K562 (cell line): ENCODE data around the gene SLFNL1. TPM values are rescaled to one million over a fixed set of nuclear protein-coding genes. Genes with fewer than 3 reads are reported as not detected.

Experiments used
- ATF1 ChIP-seq, 2 experiments: fragments of 450-650 bp in 1 of 2; IDR thresholded peaks; 2 replicates each; pipeline ENCODE4 v1.6.1; 2016; ENCODE audit warnings: missing compliant biosample characterization in 1 of 2, missing genetic modification characterization in 1 of 2
- CXXC5 ChIP-seq: fragments of 250-450 bp; sonication (Bioruptor Pico); IDR thresholded peaks from 2 replicates; pipeline ENCODE4 v1.8.0; 2022; ENCODE audit warnings: inconsistent platforms, mild to moderate bottlenecking, moderate library complexity
- DEAF1 ChIP-seq: fragments of 450-650 bp; formaldehyde crosslinking; IDR thresholded peaks from 2 replicates; pipeline ENCODE4 v1.4.0; 2020; ENCODE audit warnings: mild to moderate bottlenecking, moderate library complexity
- E2F3 ChIP-seq: fragments of 250-450 bp; sonication (Bioruptor Pico); IDR thresholded peaks from 2 replicates; pipeline ENCODE4 v1.4.0; 2020; ENCODE audit warnings: mild to moderate bottlenecking
- EP400 ChIP-seq: fragments of 450-650 bp; IDR thresholded peaks from 2 replicates; pipeline ENCODE4 v1.6.1; 2017; ENCODE audit warnings: antibody characterized with exemption, mild to moderate bottlenecking, moderate library complexity
- LEF1 ChIP-seq: fragments of 450-650 bp; IDR thresholded peaks from 2 replicates; pipeline ENCODE4 v1.6.1; 2016; ENCODE audit warnings: mild to moderate bottlenecking
- NFATC3 ChIP-seq: fragments of 450-650 bp; IDR thresholded peaks from 2 replicates; pipeline ENCODE4 v1.6.1; 2017; ENCODE audit warnings: mild to moderate bottlenecking
- RERE ChIP-seq: sonication (generic); formaldehyde crosslinking; IDR thresholded peaks from 2 replicates; pipeline ENCODE4 v1.8.0; 2023; ENCODE audit warnings: missing genetic modification reagents, mild to moderate bottlenecking, borderline replicate concordance
- RUNX1 ChIP-seq: sonication (generic); IDR thresholded peaks from 2 replicates; pipeline ENCODE4 v1.6.1; 2016; ENCODE audit warnings: antibody characterized with exemption, low read depth
- SIX5 ChIP-seq, 2 experiments: IDR thresholded peaks; 2 replicates each; pipeline ENCODE4 v1.6.1; 2011; ENCODE audit warnings: low read length in 2 of 2, borderline replicate concordance in 1 of 2, low read depth in 1 of 2, mild to moderate bottlenecking in 1 of 2, moderate library complexity in 1 of 2; ENCODE audit not compliant: insufficient read depth in 1 of 2
- SLC30A9 ChIP-seq: fragments of 250-450 bp; sonication (Bioruptor Pico); IDR thresholded peaks from 2 replicates; pipeline ENCODE4 v1.8.0; 2022; ENCODE audit warnings: mild to moderate bottlenecking, moderate library complexity
- SRSF9 ChIP-seq: fragments of 200-400 bp; formaldehyde crosslinking; IDR thresholded peaks from 2 replicates; pipeline ENCODE4 v1.6.1; 2017; ENCODE audit warnings: low read depth, low read length, borderline replicate concordance
- TCF7 ChIP-seq: sonication (generic); IDR thresholded peaks from 2 replicates; pipeline ENCODE4 v1.6.1; 2016; ENCODE audit warnings: antibody characterized with exemption, borderline replicate concordance
- TFAP4 ChIP-seq: sonication (generic); formaldehyde crosslinking; IDR thresholded peaks from 2 replicates; pipeline ENCODE4 v1.8.0; 2022; ENCODE audit warnings: missing genetic modification reagents, mild to moderate bottlenecking, moderate library complexity, borderline replicate concordance
- ZNF584 ChIP-seq: fragments of 200-800 bp; sonication (Bioruptor generic); IDR thresholded peaks from 2 replicates; pipeline ENCODE4 v1.6.1; 2016; ENCODE audit warnings: low read depth, mild to moderate bottlenecking, missing genetic modification characterization, missing compliant biosample characterization
- ZZZ3 ChIP-seq: fragments of 450-650 bp; IDR thresholded peaks from 2 replicates; pipeline ENCODE4 v1.6.1; 2016; ENCODE audit warnings: antibody characterized with exemption, mild to moderate bottlenecking, moderate library complexity
- polyA plus RNA-seq, 8 experiments: library from polyadenylated mRNA; depleted of rRNA in 4 of 8; stranded (reverse) in 5 of 8; unstranded in 3 of 8; fragments of >200 nt; fragmentation: Nextera tagmentation in 2 of 8; fragmentation: Illumina TruSeq in 1 of 8; extraction: Ambion mirVana in 2 of 8; extraction: Trizol in 1 of 8; gene quantifications; 2 replicates each; pipeline versions ENCODE4 v1.2.1 to v1.2.3, GENCODE V29; 2011 to 2014; ENCODE audit warnings: inconsistent platforms in 1 of 8, missing spikeins in 1 of 8
- total RNA-seq, 7 experiments: library from RNA; depleted of rRNA in 6 of 7; stranded (reverse); fragments of >200 nt in 6 of 7; fragmentation: Illumina TruSeq in 2 of 7; extraction: Trizol in 2 of 7; gene quantifications; 2 replicates each; pipeline versions ENCODE4 v1.2.1 to v1.2.3, GENCODE V29; 2011 to 2021; ENCODE audit warnings: low replicate concordance in 1 of 7

Gene SLFNL1
- total and polyA plus RNA-seq, 9 of the 15 experiments (the other 6 are each of a cell fraction or from before 2014, with no cell fraction given), result 0.05 to 0.14 (median 0.06) TPM; not detected in 5

- TF ChIP-seq RERE (CRISPR knock-in tag) (no peak), TCF7 (no peak), SRSF9 (no peak), SLC30A9 (CRISPR knock-in tag) (no peak), ATF1 (CRISPR knock-in tag; IDR thresholded peaks at IDR 0.05) (no peak), ATF1 (tag; IDR thresholded peaks at IDR 0.05) (peak; percentile 88), LEF1 (peak; percentile 96), CXXC5 (CRISPR knock-in tag) (peak; percentile 94), RUNX1 (peak; percentile 95), TFAP4 (CRISPR knock-in tag) (peak; percentile 100), SIX5 (IDR thresholded peaks at IDR 0.05; ENCODE audit: borderline replicate concordance in 1 of 2, insufficient read depth in 1 of 2, low read depth in 1 of 2, low read length in 2 of 2) (no peak), EP400 (peak; percentile 92), DEAF1 (CRISPR knock-in tag) (peak; percentile 59), ZNF584 (CRISPR knock-in tag) (peak; percentile 80), E2F3 (0 out of 2 replicates have a peak, but pooled peaks have one; percentile 50), NFATC3 (no peak), ZZZ3 (no peak)
These were observed 17.8 kb downstream of the SLFNL1 start (continued) for GRCh38 chr1:41003640-41004220.
